HL-60/S4 (cell line): ENCODE data around the gene PELI3.

ENCODE experiments used
- in situ Hi-C: fragments of 300-500 bp; cut with MboI; formaldehyde crosslinking; loops from 2 replicates; pipeline ENCODE4 v1.14.3; 2022; ENCODE audit warnings: low sequenced_read_pairs

PELI3 gene

DNA sequence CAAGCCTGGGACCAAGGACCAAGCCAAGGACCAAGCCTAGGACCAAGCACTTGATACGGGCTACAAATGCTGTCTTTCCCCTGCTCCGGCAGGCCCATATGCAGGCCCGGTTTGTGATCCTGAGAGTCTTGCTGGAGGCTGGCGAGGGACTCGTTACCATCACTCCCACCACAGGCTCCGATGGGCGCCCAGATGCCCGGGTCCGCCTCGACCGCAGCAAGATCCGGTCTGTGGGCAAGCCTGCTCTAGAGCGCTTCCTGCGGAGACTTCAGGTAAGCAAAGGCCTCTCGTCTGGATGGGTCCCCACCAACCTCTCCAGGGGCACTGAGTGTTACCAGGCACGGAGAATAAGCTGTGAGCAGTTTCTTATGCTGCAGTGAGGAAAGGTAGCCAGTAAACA is 30.5 kb downstream of the PELI3 start:
- in situ Hi-C loops: no loop called here

DNA sequence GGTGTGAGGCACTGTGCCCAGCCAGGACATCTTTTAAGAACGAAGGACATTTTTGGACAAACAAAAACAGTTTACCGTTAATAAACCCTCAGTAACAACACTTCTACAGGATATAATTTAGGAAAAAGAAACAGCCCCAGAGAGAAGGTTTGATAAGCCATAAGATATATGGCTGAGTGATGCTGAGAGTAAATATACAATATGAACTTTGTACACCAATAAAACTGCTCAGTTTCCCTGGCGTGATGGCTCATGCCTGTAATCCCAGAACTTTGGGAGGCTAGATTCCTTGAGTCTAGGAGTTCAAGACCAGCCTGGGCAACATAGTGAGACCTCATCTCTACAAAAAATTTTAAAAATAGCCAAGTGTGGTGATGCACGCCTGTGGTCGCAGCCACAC is 31.8 kb downstream of the PELI3 start:
- in situ Hi-C loops: no loop called here

DNA sequence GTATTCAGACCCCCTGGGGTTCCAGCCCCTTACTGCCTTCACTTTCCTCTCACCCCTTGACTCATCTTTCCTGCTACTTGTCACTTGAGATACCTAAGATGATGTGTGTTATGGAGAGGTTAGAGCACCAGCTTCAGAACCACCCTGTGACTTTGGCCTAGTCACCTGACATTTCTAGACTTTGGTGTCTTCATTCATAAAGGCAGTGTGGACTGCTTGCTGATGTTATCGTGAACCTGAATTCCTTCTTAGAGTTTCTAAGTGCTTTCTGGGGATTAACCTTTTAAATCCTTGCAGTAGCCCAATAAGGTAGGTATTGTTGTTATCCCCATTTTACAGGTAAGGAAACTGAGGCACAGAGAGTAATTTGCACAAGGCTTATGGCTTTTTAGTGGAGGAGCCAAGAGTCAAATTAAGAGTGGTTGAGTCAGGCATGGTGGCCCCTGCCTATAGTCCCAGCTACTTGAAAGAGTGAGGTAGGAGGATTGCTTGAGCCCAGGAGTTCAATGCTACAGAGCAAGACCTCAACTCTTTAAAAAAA is 38.6 kb downstream of the PELI3 start:
- in situ Hi-C loops: no loop called here

DNA sequence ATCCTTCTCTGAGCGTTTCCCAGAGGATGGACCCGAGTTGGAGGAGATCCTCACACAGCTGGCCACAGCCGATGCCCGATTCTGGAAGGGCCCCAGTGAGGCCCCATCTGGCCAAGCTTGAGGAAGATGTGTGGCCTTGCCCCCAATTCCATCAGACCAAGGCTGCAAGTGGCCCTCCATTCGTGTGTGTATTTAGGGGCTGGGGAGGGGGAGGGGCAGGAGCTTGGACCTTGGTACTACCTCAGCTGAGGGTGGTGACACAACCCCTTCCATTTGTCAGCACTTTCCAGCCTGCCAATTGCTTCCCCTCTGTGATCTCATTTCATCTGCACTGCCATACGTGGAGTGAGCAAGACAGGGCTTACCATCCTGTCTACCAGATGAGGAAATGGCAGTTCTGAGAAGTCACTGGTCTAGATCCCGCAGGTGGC is 42.4 kb downstream of the PELI3 start:
- in situ Hi-C loops: no loop called here

DNA sequence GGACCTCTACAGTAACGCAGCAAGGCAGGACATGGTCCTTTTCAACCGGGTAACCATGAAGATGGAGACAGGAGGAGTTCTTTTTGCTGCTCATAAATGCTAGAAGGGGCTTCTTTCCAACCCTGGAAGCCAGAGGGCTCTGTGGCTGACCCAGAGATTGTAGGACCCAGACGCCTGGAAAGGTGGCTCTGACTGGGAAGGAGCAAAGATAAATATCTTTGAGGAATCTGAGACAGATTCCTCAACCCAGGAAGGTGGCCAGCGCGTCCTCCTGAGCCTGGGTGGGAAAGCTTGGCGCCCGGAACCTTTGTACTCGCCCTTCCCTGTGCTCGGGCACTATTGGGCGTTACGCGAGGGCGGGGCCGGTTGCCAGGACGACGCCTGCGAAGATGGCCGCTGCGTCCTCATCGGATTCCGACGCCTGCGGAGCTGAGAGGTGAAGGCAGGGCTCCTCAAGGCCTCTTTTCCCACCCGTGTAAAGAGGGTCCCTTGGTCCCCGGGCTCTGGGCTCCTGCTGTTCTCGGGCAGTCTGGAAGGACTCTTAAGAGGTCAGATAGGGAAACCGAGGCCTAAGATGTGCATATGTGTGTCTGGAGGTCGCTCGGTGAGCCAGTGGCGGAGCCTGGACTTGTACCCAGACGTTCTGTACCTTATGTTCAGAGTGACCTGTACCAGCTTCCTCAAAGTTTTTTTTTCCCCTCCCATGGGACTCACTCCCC is 43.7 kb downstream of the PELI3 start, which contains the start of gene BBS1:
Gene BBS1 (plus strand): TSS at position 365 of the 719 bp plus-strand sequence. CDS start 25 bp downstream, at position 390.
- in situ Hi-C loops: no loop called here

DNA sequence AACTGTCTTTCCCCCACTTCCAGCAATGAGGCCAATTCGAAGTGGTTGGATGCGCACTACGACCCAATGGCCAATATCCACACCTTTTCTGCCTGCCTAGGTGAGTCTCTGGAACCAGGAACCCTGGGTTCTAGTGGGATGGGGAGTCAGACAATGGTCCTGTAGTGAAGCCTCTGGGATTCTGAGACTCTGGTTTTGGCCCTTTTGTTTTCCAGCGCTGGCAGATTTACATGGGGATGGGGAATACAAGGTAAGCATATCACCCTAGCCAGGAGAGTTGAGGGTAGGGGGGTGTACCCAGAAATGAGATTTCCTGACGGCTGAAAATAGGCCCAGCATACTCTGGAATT is 44.3 kb downstream of the PELI3 start:
- in situ Hi-C loops: no loop called here

DNA sequence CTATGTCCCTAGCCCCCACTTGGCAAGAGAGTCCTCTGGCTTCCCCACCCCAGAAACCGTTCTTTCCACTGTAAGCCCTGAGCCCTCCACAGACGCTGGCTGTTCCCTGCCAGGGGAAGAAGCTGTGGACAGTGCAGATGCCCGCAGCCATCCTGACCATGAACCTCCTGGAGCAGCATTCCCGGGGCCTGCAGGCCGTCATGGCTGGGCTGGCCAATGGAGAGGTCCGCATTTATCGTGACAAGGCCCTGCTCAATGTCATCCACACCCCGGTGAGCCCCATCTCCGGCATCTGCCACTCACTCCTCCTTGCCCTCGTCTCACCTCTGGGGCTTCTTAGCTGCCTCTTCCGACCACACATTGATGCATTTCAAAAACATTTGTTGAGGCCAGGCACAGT is 56.9 kb downstream of the PELI3 start:
- in situ Hi-C loops: no loop called here

DNA sequence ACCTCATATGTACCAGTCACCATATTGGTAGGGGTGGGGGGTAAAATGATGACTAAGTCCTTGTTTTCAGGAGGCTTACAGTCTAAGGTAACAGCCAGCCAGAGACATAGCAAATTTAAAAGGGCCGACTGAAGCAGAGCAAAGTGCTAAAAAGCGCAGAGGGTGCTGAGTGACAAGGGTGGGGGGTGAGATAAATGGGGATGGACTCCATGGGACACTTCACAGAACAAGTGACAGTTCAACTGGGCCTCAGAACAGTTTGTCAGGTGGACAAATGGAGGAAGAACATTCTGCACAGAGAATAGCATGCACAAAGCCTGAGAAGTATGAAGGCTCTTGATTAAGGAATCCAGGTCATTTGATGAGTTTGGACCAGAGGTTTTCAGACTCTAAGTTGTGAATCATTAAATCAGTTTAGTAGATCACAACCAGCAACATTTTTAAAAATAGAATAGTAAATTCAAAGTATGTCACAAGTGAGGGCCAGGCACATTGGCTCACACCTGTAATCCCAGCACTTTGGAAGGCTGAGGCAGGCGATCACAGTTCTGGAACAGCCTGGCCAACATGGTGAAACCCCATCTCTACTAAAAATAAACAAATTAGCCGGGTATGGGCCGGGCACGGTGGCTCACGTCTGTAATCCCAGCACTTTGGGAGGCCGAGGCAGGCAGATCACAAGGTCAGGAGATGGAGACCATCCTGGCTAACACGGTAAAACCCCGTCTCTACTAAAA is 57.8 kb downstream of the PELI3 start:
- in situ Hi-C loops: no loop called here
